HG03558 (cell line): ENCODE measurements around the gene MICAL3.
"Not testable (repeated sequence)": the region's sequence is repeated elsewhere in the genome, so short reads cannot be mapped to it uniquely, and the experiment has no call there.

Experiments
- ATAC-seq: cut with Tn5 transposase; IDR thresholded peaks from one replicate; pipeline ENCODE4 v1.9.1; 2021; ENCODE audit warnings: moderate number of reproducible peaks; ENCODE audit not compliant: unreplicated experiment; ENCODE audit errors: extremely low read depth

MICAL3 gene

DNA sequence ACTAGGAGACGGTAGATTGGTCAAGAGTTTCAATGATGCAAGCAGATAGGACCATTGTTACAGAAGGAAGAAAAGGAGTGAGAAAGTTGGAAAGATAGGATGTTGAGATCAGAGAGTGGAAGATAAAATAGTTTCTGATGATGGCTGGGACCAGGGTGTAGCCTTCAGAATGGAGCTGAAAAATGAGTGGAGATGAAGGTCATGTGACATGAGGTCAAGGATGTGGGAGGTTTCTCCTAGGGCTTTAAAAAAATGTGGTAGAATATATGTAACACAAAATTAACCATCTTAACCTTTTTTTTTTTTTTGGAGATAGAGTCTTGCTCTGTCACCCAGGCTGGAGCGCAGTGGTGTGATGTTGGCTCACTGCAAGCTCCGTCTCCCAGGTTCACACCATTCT, 35.1 kb upstream of the MICAL3 start:
- ATAC-seq = no peak

DNA sequence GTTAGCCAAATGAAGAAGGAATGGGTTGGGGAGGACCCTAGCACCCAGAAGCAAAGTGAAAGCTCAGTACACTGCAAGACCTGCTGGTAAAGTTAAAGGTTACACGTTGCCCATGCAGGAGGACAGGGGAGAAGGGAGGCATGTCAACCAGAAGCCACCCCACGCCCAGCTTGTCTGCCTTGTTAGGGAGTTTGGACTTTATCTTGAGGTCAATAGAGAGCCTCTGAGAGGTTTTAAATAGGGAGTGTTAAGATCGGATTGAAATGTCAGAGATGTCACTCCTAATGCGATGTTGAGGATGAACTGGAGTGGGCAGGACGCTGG, 34.7 kb upstream of the MICAL3 start:
- no peak for ATAC-seq

DNA sequence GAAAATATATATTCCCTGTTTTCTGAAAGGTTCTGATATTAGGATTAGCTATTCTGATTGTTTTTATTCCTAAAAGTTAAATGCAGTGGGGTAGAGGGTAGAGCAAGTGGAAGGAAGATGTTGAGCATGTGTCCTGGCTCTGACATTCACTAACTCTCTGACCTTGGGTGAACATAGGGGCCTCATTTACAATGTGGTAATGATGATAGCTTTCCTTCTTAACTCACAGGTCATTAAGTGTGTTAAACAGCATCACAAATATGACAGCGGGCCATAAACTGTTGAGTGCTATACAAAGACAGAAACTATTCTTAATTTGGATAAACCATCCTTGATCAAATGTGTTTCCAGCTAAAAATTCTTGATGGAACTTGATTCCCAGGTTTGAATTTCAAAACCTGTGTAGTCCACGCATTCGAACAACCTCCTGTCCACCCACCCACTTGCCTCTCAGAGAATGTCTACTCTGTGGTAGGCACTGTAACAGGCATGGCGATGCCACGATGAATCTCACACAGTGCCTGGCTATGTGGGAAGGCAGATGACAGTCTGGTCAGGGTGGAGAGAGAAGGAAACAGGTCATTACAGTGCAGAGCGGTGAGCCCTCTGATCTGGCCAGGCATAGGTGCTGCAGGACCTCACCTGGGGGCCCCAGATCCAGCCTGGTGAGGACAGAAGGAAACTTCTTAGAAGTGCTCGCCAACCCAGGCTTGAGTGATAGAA, 34.2 kb upstream of the MICAL3 start:
- ATAC-seq = no peak

DNA sequence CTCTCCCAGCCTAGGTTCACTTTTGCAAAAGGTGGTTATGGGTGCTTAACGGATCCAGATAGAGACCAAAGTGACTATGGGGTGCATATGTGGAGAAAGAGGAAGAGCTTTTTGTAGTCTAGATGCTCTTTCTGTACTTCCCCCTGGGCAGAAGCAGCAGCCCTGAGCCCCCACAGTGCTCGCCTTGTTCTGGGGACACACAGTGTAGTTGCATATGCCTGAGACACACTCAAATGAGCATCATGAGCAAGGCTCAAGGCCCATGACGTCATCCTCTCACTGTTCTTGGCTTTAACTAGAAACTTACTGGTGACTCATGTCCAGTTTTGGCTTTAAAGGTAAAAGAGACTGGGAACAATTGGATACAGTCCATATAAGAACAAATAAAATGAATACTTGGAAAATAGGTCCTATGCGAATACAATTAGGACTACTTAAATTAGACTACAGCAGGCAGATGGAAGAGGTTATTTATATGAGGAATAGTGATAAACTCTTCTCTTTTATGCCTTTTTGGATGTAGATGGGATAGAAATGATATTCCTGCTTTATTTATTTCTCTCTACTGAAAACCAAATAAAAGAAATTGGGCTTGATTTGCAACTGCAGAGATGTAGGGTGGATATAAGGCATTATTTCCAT, 33.3 kb upstream of the MICAL3 start:
- no peak for ATAC-seq

DNA sequence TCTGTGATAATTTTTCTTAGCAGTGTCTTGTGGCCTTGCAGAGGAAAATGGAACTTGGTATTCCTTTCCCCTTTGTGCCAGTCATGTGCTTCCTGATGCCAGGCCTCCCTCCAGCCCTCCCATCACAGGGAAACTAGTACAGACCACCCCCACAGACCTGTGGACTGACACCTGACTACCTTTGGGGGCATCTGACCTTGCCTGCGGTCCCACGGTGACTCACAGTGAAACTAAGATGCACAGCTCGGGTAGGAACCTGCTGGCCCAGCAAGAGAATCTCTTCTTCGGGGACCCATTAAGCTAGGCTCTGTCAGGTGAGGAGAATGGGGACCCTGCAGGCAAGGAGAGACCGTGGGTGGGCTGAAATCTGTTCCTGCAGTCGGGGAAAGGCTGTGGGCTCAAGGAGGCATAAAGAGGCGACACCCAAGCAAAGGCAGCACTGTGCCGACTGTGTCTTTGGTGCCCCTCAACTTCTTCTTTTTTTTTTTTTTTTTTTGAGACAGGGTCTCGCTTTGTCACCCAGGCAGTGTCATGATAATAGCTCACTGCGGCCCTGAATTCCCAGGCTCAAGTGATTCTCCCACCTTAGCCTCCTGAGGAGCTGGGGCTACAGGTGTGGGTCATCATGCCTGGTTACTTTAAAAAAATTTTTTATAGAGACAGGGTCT, 32.6 kb upstream of the MICAL3 start:
- no peak for ATAC-seq

DNA sequence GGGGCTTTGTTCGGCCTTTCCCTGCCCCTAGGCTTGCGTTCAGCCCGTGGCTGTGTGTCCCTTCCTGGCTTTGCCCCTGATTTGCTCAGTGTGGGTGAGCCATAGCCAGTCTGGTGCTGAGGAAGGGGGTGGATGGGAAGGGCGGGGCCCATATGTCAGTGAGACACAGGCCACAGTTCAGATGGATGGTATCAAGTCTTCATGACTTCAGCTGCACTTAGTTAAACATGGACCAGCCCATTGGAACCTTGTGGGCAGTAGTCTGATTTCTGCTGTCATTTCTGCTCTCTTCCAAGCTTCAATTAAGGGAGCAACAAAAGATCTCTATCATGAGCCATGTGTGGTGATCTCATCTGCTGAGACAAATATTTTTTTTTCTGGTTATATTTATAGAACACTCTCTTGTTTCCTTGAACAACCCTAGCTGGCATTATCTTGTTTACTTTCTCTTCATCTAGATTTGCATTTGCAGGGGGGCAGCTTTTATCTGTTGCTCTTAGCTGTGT, 31.9 kb upstream of the MICAL3 start:
- no peak for ATAC-seq

DNA sequence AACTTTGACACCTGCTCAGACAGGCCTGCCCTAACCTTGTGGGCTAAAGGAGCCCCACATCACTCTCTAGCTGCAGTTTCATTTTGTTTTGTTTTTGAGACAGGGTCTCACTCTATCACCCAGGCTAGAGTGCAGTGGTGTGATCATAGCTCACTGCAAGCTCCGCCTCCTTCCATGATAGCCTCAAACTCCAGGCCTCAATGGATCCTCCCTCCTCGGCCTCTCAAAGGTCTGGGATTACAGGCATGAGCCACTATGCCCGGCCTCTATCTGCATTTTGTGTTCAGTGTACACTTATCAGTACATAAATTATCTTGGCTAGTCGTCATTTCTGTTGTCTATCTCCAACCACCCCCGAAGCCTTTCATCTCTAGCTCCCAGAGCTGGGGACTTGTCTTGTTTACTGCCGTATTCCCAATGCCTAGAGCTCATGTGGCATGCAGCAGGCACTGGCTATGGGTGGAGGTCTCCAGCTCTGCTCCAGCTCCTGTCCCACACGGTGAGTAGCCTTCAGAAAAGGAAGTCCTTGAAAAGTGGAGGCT, 31.3 kb upstream of the MICAL3 start:
- no peak for ATAC-seq

DNA sequence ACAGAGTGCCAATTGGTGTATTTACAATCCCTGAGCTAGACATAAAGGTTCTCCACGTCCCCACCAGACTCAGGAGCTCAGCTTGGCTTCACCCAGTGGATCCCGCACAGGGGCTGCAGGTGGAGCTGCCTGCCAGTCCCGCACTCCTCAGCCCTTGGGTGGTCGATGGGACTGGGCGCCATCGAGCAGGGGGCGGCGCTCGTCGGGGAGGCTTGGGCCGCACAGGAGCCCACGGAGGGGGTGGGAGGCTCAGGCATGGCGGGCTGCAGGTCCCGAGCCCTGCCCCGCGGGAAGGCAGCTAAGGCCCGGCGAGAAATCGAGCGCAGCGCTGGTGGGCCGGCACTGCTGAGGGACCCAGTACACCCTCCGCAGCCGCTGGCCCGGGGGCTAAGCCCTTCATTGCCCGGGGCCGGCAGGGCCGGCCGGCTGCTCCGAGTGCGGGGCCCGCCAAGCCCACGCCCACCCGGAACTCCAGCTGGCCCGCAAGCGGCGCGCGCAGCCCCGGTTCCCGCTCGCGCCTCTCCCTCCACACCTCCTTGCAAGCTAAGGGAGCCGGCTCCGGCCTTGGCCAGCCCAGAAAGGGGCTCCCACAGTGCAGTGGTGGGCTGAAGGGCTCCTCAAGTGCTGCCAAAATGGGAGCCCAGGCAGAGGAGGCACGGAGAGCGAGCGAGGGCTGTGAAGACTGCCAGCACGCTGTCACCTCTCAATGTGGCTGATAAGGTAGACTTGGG, 29.0 kb upstream of the MICAL3 start:
- ATAC-seq = not testable (repeated sequence)

DNA sequence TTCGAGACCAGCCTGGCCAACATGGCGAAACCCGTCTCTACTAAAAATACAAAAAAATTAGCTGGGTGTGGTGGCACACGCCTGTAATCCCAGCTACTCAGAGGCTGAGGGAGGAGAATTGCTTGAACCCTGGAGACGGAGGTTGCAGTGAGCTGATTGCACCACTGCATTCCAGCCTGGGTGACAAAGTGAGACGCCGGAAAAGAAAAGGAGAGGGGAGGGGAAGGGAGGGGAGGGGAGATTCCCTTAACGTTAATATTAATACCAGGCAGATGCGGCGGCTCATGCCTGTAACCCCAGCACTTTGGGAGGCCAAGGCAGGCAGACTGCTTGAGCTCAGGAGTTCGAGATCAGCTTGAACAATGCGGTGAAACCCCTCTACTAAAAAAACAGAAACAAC, 26.8 kb upstream of the MICAL3 start:
- not testable (repeated sequence) for ATAC-seq

DNA sequence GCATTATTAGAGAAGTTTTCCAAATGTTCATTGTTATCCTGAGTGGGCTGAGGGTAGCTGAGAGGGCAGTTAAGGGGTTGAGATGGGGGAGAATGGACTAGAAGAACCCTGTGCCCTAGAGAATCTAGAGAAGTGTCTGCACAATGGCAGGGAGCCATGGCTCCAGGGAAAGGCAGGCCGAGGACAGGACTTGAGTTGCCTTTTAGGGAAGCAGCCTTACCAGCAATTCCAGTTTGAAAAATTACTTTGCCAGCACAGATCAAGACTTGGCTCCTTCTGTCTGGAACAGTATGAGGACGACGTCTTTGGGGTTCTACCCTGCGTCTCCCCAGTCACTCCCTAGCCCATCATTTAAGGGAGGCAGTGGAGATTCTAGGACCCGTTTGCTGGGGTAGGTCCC, 25.7 kb upstream of the MICAL3 start:
- ATAC-seq = no peak

DNA sequence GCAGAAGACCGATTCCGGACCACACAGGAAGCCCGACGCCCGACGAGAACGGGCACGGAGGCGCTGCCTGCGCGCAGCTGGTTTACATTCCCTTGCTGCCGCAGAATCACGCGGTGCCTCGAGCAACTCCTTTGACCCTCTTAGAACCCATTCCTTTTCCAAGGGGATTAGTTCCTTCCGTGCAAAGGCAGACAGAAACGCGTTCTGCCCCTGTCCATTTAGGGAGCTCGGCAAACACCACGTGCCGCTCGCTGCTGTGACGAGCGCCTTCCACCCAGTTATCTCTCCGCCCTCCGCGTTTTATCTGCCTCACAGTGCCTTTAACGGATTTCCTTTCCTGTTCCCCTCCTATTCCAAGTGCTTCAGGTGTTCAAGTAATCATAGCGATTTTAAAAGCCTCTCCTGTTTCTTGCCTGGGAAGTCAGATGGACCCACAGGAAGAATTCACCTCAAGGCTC, 24.1 kb upstream of the MICAL3 start:
- no peak for ATAC-seq

DNA sequence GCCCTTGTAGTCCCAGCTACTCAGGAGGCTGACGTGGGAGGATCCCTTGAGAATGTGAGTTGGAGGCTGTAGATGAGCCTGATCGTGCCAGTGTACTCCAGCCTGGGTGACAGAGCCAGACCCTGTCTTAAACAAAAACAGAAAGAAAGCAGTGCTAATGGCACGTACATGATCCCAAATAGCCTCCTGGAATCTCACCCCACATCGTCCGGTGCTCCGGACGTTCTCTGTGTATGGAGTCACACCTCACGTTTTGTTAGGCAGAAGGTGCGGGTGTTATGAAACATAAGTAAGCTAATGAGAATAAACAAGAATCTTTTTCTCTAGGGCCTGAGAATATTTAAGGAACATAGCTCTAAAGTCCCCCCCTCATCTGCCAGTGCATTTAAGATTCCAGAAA, 23.7 kb upstream of the MICAL3 start:
- ATAC-seq = no peak

DNA sequence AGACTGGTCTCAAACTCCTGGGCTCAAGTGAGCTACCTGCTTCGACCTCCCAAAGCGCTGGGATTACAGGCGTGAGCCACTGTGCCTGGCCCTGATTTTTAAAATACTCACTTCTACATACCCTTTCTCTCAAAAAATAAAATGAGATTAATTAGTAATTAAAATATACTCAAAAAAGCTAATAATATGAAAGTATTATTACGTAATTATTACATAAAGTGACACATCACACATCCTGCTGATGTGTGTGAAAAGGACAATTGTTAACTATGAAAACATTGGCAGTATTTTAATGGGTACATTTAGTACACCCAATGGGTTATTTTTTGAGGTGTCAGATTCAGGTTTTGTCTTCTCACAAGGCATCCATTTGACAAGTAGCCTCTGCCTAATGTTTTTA, 21.4 kb upstream of the MICAL3 start:
- ATAC-seq = no peak

DNA sequence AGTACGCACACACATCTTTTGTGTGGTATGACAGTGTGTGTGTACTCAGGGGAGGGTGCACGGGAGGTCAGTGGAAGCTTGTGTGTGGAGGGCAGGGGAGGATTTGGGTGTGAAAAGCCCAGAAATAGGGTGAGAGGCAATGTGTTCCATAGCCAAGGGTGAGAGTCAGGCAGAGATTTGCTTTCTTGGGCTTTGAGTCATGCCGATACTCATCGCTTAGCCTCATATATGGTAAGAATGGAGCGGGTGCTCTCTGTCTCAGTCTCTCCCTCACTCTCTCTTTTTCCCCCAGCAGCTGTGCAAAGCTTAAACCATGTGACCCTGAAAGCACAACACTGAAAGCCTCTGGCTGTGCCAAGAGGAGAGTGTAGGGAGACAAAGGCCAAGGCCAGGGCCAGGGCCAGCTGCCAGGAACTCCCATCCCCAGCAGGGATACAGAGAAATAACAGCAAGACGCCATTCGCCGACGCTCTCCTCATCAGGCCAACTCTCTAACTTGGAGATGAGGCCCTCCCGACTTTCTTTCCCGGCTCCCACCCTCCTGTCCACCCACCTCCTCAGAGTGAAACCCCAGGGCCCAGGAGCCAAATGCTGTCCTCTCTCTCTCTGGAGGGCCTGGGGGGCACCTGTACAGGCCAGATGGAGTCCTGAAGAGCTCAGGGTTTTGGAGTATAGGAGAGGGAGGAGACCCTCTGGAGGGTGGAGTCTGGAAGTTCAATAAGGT, 20.3 kb upstream of the MICAL3 start:
- ATAC-seq = no peak

DNA sequence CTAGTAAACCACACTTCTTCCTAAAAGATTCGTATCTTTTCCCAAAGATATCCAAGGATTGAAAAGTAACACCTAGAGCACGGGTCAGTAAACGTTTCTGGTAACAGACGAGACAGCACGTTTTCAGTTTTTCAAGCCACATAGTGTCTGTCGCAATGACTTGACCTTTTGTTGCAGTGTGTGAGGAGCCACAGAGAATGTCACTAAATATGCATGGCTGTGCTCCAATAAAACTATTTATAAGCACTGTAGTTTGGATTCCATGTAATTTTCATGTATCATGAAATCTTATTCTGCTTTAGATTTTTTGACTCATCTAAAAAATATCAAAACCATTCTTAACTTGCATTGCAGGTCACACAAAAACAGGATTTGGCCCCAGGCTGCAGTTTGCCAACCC, 18.3 kb upstream of the MICAL3 start:
- ATAC-seq = no peak

DNA sequence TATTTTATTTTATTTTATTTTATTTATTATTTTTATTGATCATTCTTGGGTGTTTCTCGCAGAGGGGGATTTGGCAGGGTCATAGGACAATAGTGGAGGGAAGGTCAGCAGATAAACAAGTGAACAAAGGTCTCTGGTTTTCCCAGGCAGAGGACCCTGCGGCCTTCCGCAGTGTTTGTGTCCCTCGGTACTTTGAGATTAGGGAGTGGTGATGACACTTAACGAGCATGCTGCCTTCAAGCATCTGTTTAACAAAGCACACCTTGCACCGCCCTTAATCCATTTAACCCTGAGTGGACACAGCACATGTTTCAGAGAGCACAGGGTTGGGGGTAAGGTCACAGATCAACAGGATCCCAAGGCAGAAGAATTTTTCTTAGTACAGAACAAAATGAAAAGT, 16.5 kb upstream of the MICAL3 start:
- not testable (repeated sequence) for ATAC-seq

DNA sequence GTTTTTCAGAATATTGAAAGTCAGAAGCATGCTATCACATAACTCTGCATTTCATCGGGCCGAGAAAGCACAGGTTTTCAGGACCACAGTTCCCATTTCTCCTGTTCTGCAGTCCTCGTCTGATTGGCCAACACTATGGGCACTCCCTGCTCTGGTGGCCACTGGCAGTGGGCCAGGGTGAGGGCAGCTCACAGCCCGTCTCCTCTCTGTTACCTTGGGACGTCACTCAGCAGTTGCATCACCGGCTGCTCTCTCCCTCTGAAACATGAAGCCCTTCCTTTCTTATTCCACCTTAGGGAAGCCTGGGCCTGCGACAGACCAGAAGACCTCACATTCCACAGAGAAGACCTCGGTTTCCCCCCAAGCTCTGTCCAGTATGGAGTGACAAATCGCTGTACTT, 11.4 kb upstream of the MICAL3 start:
- ATAC-seq = no peak

DNA sequence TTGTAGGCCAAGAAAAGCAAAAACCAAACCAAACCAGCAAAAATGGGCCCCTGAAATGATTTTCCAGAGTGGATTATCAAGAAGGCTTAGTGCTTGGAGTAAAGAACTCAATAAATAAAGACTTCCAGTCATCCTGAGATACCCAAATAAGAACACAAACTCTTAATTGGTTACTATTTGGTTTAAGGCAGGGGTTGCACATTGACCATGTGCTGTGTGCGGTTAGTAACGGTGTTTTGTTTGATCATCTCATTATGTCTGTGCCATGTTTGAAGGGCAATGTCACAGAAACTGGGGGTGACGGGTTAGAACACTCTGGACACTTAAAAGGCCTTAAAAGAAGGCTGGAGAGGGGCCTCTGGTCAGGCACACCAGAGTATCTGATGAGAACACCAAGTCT, 9.7 kb upstream of the MICAL3 start:
- ATAC-seq = no peak

DNA sequence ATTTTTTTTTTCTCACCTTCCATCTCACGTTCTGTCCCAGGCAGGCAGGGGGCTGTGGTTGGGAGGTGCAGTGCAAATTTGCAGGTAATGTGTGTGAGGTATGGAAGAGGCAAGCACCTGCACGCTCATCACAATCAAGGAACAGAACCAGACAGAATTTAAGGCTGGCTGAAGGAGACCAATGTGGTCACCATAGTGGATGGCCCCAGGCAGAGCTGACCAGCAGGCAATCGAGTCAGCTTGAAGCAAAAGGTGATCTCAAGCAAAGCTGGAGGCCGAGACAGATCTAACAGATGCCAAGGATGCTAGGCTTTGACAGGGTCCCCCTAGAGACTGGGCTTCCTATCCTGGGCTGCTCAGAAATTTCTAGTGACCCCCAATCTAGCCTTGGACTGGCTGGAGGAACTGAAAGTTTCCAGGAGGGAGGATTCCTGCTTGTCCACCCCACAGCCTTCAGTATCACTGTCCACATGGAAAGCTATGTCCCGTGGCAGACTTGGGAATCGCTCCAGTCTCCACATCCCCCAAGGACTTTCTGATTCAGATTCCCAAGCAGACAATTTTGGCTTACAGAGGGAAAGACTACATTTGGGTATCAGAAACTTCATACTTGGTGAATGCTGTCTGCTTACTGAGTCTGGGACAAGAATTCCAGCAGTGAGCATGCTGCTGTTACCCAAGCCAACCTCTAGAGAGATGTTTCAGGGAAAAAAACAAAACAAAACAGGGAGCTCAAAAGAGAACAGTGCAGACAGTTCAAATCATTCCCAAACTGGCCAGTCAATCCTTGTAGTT, 9.0 kb upstream of the MICAL3 start:
- no peak for ATAC-seq
